ENCODE results near the gene RCN2.
"Not testable (repeated sequence)": the region's sequence is repeated elsewhere in the genome, so short reads cannot be mapped to it uniquely, and the experiment has no call there.

Gene RCN2, protein sequence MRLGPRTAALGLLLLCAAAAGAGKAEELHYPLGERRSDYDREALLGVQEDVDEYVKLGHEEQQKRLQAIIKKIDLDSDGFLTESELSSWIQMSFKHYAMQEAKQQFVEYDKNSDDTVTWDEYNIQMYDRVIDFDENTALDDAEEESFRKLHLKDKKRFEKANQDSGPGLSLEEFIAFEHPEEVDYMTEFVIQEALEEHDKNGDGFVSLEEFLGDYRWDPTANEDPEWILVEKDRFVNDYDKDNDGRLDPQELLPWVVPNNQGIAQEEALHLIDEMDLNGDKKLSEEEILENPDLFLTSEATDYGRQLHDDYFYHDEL

GRCh38 chr15:76931397-76932134 lies at the start of gene RCN2:
Gene RCN2, plus strand, starts transcription at chr15:76931749. Its CDS starts 93 bp downstream, at chr15:76931842.
- DNase-seq: peak; percentile 88 to 92

DNA sequence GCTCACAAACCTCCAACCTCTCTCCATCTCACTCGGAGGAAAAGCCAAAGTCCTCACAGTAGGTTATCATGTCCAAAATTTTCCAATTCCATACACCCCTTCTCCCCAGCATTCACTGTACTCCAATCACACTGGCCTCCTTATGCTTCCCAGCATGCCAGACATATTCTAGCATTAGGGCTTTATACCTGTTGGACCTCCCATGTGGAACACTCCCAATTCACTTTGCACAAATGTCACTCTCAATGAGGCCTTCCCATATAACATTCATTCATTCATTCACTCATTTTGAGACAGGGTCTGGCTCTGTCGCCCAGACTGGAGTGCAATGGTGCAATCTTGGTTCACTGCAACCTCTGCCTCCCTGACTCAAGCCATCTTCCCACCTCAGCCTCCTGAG lies 46.3 kb upstream of the RCN2 start:
- no peak for DNase-seq

DNA sequence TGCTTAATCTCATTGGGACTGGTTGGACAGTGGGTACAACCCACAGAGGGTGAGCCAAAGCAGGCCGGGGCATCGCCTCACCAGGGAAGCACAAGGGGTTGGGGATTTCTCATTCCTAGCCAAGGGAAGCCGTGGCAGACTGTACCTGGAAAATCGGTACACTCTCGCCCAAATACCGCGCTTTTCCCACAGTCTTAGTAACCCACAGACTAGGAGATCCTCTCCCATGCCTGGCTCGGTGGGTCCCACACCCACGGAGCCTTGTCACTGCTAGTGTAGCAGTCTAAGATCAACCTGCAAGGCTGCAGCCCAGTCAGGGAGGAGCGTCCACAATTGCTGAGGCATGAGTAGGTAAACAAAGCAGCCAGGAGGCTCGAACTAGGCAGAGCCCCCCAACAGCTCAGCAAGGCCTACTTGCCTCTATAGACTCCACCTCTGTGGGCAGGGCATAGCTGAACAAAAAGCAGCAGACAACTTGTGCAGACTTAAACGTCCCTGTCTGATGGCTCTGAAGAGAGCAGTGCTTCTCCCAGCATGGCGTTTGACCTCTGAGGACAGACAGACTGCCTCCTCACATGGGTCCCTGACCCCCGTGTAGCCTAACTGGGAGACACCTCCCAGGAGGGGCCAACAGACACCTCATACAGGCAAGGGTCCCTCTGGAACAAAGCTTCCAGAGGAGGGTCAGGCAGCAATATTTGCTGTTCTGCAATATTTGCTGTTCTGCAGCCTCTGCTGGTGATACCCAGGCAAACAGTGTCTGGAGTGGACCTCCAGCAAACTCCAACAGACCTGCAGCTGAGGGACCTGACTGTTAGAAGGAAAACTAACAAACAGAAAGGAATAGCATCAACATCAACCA lies 44.0 kb upstream of the RCN2 start:
- not testable (repeated sequence) for DNase-seq

- not testable (repeated sequence) for DNase-seq
These were observed 38.7 kb upstream of the RCN2 start for GRCh38 chr15:76892836-76893235.

DNA sequence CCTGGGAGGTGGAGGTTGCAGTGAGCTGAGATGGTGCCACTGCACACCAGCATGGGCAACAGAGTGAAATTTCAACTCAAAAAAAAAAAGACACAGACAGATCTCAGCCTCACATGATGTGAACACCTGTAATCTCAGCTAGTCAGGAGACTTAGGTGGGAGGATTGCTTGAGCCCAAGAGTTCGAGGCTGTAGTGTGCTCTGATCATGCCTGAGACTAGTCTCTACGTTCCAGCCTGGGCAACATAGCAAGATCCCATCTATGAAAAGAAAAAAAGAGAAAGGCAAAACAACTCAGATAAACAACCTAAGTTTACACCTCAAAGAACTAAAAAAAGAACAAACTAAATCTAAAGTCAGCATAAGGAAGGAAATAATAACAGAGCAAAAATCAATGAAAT lies 37.4 kb upstream of the RCN2 start:
- DNase-seq: no peak

DNA sequence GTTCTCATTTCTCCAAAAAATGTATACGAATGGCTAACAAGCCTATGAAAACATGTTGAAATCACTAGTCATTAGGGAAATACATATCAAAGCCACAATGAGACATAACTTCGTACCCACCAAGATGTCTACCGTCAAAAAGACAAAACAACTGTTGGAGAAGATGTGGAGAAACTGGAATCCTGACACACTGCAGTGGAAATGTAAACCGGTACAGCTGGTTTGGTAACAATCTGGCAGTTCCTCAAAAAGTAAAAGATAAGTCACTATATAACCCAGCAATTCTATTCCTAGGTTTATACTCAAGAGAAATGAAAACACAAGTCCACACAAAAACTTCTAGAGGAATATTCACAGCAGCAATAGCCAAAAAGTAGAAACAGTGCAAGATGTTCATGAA lies 33.4 kb upstream of the RCN2 start:
- no peak for DNase-seq

DNA sequence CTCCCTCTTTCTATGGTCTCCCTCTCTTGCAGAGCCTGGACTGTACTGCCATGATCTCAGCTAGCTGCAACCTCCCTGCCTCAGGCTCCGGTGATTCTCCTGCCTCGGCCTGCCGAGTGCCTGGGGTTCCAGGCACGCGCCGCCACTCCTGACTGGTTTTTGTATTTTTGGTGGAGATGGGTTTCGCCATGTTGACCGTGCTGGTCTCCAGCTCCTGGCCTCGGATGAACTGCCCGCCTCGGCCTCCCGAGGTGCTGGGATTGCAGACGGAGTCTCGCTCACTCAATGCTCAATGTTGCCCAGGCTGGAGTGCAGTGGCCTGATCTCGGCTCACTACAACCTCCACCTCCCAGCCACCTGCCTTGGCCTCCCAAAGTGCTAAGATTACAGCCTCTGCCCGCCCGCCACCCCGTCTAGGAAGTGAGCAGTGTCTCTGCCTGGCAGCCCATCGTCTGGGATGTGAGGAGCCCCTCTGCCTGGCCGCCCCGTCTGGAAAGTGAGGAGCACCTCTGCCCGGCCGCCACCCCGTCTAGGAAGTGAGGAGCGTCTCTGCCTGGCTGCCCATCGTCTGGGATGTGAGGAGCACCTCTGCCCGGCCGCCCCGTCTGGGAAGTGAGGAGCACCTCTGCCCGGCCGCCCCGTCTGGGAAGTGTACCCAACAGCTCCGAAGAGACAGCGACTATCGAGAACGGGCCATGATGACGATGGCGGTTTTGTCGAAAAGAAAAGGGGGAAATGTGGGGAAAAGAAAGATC lies 32.2 kb upstream of the RCN2 start:
- not testable (repeated sequence) for DNase-seq

DNA sequence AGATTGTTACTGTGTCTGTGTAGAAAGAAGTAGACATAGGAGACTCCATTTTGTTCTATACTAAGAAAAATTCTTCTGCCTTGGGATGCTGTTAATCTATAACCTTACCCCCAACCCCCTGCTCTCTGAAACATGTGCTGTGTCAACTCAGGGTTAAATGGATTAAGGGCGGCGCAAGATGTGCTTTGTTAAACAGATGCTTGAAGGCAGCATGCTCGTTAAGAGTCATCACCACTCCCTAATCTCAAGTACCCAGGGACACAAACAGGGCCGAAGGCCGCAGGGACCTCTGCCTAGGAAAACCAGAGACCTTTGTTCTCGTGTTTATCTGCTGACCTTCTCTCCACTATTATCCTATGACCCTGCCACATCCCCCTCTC lies 31.6 kb upstream of the RCN2 start:
- DNase-seq: not testable (repeated sequence)

GRCh38 chr15:76901965-76902364 lies 29.6 kb upstream of the RCN2 start:
- no peak for DNase-seq

- peak in 1 of 2 experiments; percentile 4 for DNase-seq
These were observed 28.3 kb upstream of the RCN2 start for GRCh38 chr15:76903251-76903681.

DNA sequence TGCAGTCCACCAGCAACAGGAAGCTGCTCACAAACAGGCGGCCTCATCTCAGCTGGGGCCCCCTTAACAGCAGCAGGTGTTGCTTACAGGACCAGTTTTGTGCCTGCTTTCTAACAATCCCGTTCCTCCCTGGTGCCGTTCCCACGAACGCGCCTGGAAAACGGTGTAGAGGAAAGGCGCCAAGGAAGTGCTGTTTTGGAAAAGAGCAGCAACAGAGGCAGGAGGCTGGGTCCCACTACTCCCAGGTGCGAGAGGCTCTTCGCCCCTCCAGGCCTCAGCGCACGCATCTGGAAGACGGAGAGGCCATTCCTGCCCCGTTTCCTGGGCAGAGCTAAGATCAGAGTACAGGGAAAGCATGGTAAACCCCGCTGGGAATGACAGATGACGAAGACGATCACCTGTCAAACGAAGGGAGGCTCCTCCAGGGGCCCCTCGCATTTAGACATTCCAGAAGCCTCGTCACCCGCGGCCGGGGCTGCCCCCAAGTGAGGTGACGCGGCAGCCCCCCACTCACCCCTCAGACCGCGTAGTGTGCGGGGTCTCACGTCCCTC lies 27.0 kb upstream of the RCN2 start:
- no peak for DNase-seq

DNA sequence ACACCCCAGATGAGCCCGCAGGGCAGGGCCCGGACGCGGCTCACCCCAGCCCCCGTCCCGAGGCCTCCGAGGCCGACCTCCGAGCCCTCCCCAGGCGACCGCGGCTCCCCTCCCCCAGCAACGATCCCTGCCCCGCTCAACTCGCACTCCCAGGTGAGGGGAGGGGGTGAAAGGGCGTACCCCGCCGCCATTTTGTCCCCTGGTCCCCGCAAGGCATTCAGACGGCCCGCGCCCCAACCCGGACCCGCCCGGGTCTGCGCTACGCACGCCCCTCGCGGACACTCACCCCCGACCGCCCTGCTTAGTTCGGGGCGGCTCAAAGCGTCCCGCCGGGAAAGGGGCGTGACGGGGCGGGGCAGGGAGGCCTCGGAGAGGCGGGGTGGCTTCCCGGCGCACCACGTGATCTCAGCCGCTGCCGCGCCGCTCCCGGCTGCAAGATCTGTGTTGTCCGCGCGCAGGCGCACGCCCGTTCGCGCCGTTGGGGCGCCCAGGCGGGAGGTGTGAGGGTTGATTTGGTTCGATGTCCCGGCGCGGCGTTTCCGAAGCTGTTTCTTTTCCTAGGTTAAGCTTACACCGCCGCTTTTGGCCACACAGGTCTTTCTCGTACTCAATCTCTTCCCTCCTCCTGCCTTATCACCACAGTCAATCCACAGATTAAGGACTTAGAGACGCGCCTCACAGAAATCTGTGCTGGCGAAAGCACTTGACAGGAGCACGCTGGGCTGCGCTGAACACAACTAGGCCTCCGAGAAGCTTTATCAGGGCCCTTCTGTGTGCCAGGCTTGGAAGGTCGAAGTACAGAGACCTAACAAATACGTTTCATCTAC lies 26.3 kb upstream of the RCN2 start, which contains the start of gene SCAPER:
SCAPER (minus strand) TSS at position 328 of the 827 bp plus-strand sequence. CDS start 21,523 bp downstream, outside the sequence.
- DNase-seq: peak; percentile 91 to 92

- DNase-seq: no peak
These were observed 25.7 kb upstream of the RCN2 start for GRCh38 chr15:76905855-76906254.

GRCh38 chr15:76912430-76912829 lies 19.1 kb upstream of the RCN2 start:
- no peak for DNase-seq

DNA sequence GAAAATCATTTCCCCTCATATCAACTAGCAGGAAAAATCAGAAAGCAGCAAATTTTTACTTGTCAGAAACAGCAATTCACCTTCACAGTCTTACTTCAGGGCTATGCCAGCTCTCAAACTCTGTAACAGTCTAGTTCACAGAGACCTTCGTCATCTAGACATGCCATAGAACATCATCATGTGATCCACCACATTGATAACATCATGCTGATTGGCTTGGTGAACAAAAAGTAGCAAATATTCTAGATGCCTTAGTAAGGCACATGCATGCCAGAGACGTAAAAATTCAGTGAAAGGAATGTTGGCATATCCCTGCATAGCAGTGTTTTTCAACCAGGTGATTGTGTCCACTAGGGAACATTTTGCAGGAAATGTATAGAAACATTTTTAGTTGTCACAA lies 17.8 kb upstream of the RCN2 start:
- DNase-seq: no peak

DNA sequence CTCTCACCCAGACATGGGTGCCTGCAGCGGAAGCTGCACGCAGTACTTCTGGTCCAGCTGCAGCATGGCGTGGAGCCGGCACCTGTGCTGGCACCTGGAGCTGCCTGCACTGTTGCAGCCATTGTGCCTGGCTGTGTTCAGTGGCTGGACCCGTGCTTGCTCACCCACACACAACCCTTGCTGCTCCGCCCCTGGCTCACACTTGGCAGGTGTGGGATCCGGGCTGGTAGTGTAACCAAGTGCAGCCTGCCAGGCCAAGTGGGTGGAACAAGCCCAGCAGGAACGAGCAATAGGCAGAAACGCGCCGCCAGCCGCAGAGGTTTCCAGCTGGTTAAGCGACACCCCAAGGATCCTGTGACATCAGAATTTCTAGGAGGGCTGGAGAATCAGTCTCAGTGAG lies 15.2 kb upstream of the RCN2 start:
- no peak for DNase-seq

GRCh38 chr15:76928201-76928600 lies 3.3 kb upstream of the RCN2 start:
- no peak for DNase-seq

DNA sequence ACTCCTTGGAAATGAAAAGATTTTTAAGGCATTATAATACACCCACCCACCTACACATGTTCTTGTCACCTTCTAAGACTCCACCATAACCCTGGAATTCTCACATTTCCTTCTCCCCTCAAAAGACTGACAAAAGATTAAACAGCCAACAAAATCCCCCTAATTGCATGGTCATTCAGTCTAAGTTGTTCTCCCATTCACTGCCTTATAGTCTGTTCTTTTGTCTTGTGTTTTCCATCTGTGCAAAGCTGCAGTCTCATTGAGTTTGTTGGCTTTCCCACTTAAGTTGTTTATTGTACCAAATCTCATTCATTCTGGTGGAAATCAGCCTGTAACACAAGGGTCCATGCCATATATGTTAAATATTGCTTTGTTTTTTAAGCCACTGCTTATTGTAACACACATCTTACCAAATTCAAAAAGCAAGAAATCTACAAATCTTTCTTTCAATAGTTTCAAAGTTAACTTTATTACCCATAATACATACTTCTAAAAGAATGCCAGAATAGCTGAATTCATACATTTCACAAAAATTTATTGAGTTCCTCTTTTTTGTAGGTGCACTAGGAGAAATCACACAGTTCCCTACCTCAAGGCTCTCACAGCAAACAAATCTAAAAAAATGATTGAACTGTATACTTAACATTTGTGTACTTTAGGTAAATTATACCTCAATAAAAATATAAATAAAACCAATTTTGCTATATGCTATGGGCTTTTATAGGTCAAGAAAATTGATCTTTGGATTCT lies 2.4 kb upstream of the RCN2 start:
- no peak for DNase-seq

DNA sequence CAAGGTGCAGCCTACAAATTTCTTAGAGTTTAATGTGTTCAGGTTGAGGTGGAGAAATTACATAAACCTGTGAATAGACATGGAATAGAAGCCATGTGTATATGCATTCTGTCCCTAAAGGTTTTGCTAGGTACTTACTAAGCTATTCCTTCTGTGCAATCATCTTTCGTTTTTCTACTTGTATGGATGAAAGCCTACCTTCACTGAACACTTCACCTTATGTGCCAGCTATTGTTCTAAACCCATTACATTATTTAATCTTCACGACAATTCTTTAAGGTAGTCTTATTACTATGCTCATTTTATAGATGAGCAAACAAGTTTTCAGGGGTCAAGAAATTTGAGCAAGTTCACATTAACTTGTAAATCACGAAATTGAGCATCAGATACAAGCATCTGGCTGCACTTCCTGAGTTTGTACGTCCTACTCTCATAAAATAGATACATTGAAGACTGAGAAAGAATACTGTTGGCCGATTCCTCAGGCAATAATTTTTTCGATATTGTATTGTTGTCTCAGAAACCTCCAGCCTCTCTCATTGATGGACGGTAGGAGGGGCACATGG lies 635 bp upstream of the RCN2 start:
- DNase-seq: no peak

Measured in stimulated activated CD4-positive, alpha-beta T cell treated with anti-CD3 and anti-CD28 coated beads, Interleukin-4, amount 100 ng/mL, for 4 hours (primary cell).